Tibial artery (tissue), 4 donors: ENCODE results near the gene THSD7B.

ENCODE experiments used
- DNase-seq, 2 donors: peaks; one replicate each; pipeline ENCODE4 v3.0.0-alpha.2; 2019
- H3K27ac ChIP-seq, 2 donors: fragments of 200-600 bp; sonication (generic) in 1 of 2; 1 replicate in 1 of 2; 2 replicates in 1 of 2; pipeline ENCODE4 v1.5.1; 2018 to 2019; ENCODE audit warnings: mild to moderate bottlenecking in 1 of 2
- H3K27me3 ChIP-seq, 2 donors: fragments of 200-600 bp; sonication (generic) in 1 of 2; one replicate each; pipeline versions ENCODE4 v1.5.1 to v1.6.0; 2016 to 2019
- H3K36me3 ChIP-seq, 3 donors: fragments of 200-600 bp; sonication (generic) in 2 of 3; one replicate each; pipeline ENCODE4 v1.5.1; 2016 to 2019; ENCODE audit warnings: mild to moderate bottlenecking in 2 of 3
- H3K4me1 ChIP-seq, 4 donors: fragments of 200-600 bp; sonication (generic) in 2 of 4; 1 replicate in 3 of 4; 2 replicates in 1 of 4; pipeline ENCODE4 v1.5.1; 2016 to 2019
- H3K4me3 ChIP-seq, 2 donors: fragments of 200-600 bp; sonication (generic) in 1 of 2; 1 replicate in 1 of 2; 2 replicates in 1 of 2; pipeline ENCODE4 v1.5.1; 2018 to 2019; ENCODE audit warnings: mild to moderate bottlenecking in 2 of 2
- H3K9me3 ChIP-seq, 3 donors: fragments of 200-600 bp; sonication (generic) in 1 of 3; one replicate each; pipeline ENCODE4 v1.5.1; 2016 to 2019
- intact Hi-C: fragments of 100-400 bp; cut with DNase I; formaldehyde crosslinking; loops from one replicate; pipeline ENCODE4 v1.15.0; 2023; ENCODE audit warnings: low total_unique reads
- TF ChIP-seq, protein P1 (sequence below), 2 experiments: fragments of 200-600 bp in 1 of 2; fragments of 450-650 bp in 1 of 2; IDR thresholded peaks; one replicate each; pipeline ENCODE4 v1.5.1; 2017 to 2019; ENCODE audit warnings: antibody characterized with exemption in 2 of 2, mild to moderate bottlenecking in 1 of 2, moderate library complexity in 1 of 2

The THSD7B gene

DNA sequence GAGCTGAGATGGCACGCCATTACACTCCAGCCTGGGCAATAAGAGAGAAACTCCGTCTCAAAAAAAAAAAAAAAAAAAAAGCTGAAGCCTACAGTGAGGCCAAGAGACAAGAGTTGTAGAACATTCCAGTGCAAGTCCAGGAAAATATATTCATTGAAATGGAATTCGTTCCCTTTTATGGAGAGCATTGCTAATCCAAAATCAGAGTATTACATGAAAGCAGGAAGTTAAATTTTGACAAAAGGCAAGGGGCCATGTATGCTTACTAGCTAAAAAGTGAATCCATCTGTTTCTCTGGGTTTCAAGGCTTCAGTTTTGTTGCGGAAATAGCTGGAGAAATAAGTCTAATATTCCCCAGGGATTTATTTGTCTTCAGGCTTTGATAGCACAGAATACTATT lies 471.7 kb downstream of the THSD7B start:
- DNase-seq = no peak
- Histone ChIP-seq H3K9me3 (no peaks in the 10 kb centered on the region), H3K36me3 (no peaks in the 10 kb centered on the region), H3K4me3 (no peak overlapping the region), H3K4me1 (peaks cover 0 to 20% (median 2%) of the 10 kb centered on the region in 4 donors), H3K27ac (peak overlapping the region; percentile 8 to 39), H3K27me3 (no peaks in the 10 kb centered on the region)
- intact Hi-C loops = no loop called here
- TF ChIP-seq, protein P1, sequence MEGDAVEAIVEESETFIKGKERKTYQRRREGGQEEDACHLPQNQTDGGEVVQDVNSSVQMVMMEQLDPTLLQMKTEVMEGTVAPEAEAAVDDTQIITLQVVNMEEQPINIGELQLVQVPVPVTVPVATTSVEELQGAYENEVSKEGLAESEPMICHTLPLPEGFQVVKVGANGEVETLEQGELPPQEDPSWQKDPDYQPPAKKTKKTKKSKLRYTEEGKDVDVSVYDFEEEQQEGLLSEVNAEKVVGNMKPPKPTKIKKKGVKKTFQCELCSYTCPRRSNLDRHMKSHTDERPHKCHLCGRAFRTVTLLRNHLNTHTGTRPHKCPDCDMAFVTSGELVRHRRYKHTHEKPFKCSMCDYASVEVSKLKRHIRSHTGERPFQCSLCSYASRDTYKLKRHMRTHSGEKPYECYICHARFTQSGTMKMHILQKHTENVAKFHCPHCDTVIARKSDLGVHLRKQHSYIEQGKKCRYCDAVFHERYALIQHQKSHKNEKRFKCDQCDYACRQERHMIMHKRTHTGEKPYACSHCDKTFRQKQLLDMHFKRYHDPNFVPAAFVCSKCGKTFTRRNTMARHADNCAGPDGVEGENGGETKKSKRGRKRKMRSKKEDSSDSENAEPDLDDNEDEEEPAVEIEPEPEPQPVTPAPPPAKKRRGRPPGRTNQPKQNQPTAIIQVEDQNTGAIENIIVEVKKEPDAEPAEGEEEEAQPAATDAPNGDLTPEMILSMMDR (IDR thresholded peaks at IDR 0.05) = no peak

DNA sequence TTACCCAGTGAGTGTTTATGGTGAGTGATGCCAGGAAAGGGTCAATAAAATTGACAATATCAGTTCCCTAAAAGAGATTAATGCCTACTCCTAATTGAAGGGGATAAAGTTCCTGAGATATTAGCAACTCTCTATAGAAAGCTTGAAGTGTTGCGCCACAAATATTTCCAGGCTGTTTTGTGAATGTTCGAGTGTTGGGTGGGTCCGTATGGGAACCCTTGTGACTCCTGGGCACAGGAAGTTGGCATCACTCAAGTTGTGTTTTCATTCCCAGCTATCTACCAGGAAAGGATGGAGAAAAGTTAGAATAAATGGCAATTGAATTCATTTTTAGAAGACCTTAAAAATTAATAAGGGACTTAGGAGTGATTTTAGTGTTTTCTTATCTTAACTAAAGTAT lies 472.7 kb downstream of the THSD7B start:
- TF ChIP-seq, protein P1 (IDR thresholded peaks at IDR 0.05) = no peak
- no peak for DNase-seq
- intact Hi-C loops = no loop called here
- Histone ChIP-seq H3K4me1 (peaks cover 0 to 23% (median 2%) of the 10 kb centered on the region in 4 donors), H3K36me3 (no peaks in the 10 kb centered on the region), H3K27me3 (no peaks in the 10 kb centered on the region), H3K4me3 (no peak overlapping the region), H3K9me3 (no peaks in the 10 kb centered on the region), H3K27ac (peak overlapping the region in 1 of 2 donors; percentile 39)

DNA sequence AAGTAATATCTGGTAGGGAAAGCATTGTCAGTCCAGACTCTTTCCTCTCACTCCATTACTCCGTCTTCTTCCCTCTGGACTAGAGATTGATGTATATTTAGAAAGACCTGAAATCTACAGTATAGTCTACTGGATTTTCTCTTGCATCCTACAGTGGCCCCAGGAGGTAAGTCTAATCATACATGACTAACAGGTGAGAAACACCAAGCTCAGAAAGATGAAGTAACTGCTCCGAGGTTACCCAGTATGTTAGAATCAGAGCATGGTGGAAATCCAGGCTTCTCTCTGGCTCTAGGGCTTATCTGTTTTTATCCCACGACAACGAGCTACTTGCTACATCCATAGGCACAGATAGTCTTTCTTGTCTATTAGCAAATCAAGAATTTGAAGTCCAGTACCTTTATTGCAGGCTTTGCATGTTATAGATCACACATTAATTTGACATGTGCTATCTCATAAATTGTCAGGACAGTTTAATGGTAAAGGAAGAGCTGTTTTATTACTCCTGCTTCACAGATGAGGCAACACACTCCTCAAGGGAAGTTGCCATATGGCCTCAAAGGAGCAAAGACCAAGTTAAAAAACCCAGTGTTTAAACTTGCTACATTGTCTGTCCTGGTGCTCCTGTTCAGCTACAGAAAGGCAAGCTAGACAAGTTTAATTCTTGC lies 484.3 kb downstream of the THSD7B start:
- DNase-seq = no peak
- H3K27me3 ChIP-seq = no peaks in the 10 kb centered on the region

DNA sequence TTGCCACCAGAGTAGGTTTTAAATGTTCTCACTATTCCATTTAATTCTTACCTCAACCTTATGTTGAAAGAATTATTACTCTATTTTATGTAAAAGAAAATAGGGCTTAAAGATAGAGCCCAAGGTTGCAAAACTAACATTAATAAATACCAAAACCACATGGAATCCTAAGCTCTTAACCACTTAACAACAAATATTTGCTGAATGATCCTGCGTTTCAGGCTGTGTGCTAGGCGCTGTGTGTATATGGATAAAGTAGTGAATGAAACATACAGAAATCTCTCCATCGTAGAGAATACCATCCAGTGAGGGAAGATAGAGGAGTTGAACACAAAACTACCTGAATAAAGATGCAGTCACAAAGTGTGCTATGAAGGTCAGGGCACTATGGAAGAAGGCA lies 485.1 kb downstream of the THSD7B start:
- TF ChIP-seq, protein P1 (IDR thresholded peaks at IDR 0.05) = no peak
- intact Hi-C loops = no loop called here

More for the DNA sequence above, 484.3 kb downstream of the THSD7B start:
- H3K27ac ChIP-seq = no peak overlapping the region
- H3K9me3 ChIP-seq = no peaks in the 10 kb centered on the region
- H3K4me3 ChIP-seq = no peak overlapping the region
- TF ChIP-seq, protein P1 (IDR thresholded peaks at IDR 0.05) = no peak
- intact Hi-C loops = no loop called here
- peaks cover 0 to 19% (median 4%) of the 10 kb centered on the region in 4 donors for H3K4me1 ChIP-seq
- no peaks in the 10 kb centered on the region for H3K36me3 ChIP-seq

DNA sequence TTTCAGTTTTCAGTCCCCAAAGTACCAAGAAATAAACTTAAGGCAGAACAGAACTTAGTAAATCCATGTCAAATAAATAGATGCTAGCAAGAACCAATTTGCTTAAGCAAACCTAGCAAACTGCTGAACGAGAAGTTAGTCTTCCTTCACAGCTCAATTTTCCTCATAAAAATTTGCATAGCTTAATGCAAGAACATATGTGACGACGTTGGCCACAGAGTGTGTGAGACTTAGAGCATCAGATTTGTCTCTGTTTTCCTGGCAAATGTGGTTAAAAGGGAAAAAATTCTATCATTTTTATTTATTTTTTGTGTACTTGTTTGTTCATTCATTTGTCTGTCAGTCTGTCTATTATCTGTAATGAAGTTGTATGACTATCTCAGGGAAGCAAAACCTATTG lies 485.7 kb downstream of the THSD7B start:
- Histone ChIP-seq H3K36me3 (no peaks in the 10 kb centered on the region), H3K4me1 (peaks cover 0 to 19% (median 4%) of the 10 kb centered on the region in 4 donors), H3K27ac (no peak overlapping the region), H3K27me3 (no peaks in the 10 kb centered on the region), H3K4me3 (no peak overlapping the region), H3K9me3 (no peaks in the 10 kb centered on the region)
- TF ChIP-seq, protein P1 (IDR thresholded peaks at IDR 0.05) = no peak
- intact Hi-C loops = no loop called here
- no peak for DNase-seq

More for the DNA sequence above, 485.1 kb downstream of the THSD7B start:
- DNase-seq = no peak
- Histone ChIP-seq H3K27ac (no peak overlapping the region), H3K27me3 (no peaks in the 10 kb centered on the region), H3K4me1 (peaks cover 0 to 19% (median 4%) of the 10 kb centered on the region in 4 donors), H3K9me3 (no peaks in the 10 kb centered on the region), H3K36me3 (no peaks in the 10 kb centered on the region), H3K4me3 (no peak overlapping the region)
